Activated T-helper 1 cell treated with anti-CD3 and anti-CD28 coated beads, Interleukin-2, amount 50 U/mL, for 16 hours (primary cell): ENCODE measurements around the gene FAM210B.
"Not testable (repeated sequence)": the region's sequence is repeated elsewhere in the genome, so short reads cannot be mapped to it uniquely, and the experiment has no call there.

Experiments
- DNase-seq, 2 donors: peaks; one replicate each; pipeline ENCODE4 v3.0.0-alpha.2; 2020; ENCODE audit warnings: low read depth in 1 of 2, low spot score in 1 of 2

Gene FAM210B

GRCh38 chr20:56360133-56360907 lies 1.5 kb downstream of the FAM210B start:
- no peak for DNase-seq

DNA sequence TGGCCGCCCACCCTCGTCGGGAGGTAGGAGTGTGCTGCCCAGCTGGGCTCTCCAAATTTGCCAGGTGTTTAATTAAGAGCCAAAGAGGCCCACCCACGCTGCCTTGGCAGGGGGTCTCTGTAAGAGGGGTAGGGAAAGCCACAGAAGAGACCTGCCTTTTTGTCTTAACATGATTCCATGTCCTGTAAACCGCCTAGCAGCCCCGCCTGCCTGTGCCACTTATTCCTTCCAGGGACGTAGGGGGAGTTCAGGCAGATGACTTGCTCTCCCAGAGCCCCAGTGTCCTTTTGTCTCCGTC lies 2.1 kb downstream of the FAM210B start:
- no peak for DNase-seq

DNA sequence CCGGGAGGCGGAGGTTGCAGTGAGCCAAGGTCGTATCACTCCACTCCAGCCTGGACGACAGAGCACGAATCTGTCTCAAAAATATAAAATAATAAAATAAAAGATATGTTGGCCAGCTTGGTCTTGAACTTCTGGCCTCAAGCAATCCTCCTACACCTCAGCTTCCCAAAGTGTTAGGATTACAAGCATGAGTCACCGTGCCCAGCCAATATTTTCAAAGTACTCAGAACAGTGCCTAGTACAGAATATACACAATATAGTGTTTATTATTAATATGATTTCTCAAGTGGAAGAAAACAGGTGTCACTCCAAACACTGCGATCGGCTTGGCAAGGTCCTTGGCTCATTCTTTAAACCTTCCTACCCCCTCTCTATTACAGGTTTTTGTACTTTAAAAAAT lies 3.1 kb downstream of the FAM210B start:
- no peak for DNase-seq

DNA sequence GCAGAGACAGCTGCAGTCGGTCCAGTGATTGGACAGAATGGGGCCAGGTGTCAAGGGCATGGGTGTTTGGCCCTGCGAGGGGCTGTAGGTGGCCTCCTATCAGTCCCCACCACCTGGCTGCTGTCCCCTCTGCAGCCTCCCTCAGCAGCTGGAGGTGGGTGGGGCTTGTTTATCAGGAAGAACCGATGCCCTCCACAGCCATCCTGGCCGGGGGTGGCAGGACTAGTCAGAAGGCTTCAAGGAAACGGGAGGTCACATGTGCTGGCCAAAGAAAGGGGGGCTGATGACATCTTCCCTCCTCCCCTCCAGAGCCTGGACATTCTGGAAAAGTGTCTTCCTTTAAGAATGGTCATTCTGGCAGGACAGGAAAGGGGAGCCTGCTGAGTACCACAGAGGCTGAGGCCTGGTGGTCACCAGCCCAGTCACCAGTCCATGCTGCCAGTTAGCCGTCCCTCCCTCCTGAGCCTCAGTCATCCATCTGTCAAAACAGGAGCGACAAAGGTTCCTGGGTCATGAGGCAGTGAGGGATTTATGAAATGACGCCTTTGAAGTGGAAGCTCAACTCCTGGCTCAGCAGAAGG lies 4.1 kb downstream of the FAM210B start:
- no peak for DNase-seq

DNA sequence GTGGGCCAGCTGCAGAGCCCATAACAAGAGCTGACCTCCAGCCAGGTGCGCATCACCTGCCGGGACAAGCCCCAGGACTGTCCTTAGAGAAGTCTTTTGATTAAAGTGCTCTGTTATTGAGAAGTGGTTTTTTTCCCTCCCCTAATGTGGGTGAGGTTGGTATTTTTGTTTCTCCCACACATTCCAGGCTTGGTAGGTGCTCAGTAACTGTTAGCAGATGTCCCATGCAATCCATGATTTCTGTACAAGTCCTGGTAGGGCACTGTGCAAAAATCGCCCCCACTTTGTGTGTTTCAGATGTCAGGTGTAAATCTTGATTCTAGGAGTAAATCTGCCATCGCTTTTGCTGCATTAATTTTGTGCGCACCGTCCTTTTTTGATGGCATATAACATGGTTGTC lies 4.7 kb downstream of the FAM210B start:
- DNase-seq, result no peak

- DNase-seq, result no peak
Measured at GRCh38 chr20:56368351-56369134, 9.8 kb downstream of the FAM210B start.

GRCh38 chr20:56369179-56369578 lies 10.4 kb downstream of the FAM210B start:
- no peak for DNase-seq

- DNase-seq, result no peak
Measured at GRCh38 chr20:56371977-56372376, 13.2 kb downstream of the FAM210B start.

GRCh38 chr20:56372850-56373249 lies 14.1 kb downstream of the FAM210B start:
- DNase-seq, result no peak

DNA sequence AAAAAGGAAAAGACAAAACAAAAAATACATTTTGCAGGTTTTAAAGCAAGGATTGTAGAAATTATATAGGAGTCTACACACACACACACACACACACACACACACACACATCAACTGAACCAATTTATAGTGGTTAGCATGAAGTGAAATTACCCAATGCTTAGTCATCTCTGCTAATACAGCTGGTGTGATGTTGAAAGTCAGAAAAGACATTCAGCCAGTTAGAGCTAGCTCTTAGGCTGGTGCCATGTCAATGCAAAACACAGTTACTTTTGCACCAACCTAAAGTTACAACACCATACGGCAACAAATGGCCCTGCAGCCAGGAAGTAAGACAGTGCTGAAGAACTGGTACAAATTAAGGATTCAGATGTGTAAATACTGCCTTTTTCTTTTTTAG lies 15.2 kb downstream of the FAM210B start:
- DNase-seq, result no peak

- DNase-seq, result no peak
Measured at GRCh38 chr20:56376331-56376730, 17.6 kb downstream of the FAM210B start.

DNA sequence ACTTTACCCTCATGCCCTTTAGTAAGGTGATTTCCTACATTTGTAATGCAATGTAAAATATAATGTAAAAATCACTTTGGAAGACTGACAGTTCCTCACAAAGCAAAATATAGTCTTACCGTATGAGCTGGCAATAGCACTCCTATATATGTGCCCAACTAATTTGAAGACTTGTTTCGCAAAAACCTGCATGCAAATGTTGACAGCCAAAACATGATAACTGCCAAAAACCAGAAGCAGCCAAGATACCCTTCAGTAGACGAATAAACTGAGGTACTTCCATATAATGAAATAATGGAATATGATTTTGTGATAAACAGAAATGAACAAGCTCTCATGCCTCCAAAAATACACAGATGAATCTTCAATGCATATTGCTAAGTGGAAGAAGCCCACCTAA lies 19.6 kb downstream of the FAM210B start:
- DNase-seq, result no peak

DNA sequence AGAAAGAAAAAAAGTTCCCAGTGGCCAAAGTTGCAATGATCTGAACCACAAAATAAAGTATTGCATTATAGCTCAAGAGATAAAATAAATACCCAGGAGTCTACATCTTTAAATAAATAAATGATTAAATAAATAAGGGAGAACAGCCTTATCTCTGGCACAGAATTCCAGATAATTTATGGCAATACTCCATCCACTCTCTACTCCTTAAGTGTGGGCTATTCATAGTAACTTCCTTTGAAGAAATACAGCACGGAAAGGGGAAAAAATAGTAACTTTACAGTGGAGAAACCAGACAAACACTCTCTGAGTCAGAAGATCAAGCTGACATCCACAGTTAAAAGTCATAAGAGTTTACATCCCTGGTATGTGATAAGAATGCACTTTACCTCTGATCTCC lies 21.6 kb downstream of the FAM210B start:
- DNase-seq, result no peak

DNA sequence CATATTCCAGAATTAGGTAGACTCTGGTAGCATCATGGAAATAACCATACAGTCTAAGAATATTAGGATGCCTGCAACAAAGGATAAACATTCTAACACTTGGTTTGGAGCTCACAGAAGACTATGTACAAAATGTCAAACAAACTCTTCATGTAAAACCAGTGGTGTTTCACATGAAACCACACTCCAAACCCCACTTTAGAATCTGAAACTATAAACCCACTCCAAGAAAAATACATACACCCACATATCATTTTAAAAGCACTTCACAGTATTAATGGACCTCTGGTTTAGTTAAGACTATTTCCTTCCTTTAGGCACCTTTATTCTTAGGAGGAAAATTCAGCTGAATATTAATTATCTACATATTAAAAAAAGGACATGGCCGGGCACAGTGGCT lies 22.7 kb downstream of the FAM210B start:
- no peak for DNase-seq

- DNase-seq, result no peak
Measured at GRCh38 chr20:56382696-56383095, 23.9 kb downstream of the FAM210B start.

DNA sequence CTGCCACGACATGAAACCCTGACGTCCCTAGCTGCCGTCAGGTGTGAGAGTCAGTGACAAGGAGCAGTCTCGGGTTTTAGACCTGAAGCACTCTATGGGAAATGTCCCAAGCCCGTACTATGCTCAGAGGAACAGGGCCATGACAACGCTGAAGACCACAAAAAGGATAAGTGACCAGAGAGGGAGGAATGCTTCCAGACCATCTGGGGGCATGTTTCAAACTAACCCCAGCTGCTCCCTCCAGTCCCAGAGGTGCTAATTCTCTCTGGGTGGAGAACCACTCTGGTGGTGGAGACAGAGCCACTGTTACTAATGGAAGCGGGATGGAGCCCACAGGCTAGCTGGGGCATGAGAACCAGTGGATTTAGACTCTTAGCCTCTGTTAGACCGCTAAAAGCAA lies 24.6 kb downstream of the FAM210B start:
- no peak for DNase-seq

GRCh38 chr20:56385130-56385529 lies 26.4 kb downstream of the FAM210B start:
- DNase-seq, result no peak

GRCh38 chr20:56386219-56386618 lies 27.4 kb downstream of the FAM210B start:
- no peak for DNase-seq

DNA sequence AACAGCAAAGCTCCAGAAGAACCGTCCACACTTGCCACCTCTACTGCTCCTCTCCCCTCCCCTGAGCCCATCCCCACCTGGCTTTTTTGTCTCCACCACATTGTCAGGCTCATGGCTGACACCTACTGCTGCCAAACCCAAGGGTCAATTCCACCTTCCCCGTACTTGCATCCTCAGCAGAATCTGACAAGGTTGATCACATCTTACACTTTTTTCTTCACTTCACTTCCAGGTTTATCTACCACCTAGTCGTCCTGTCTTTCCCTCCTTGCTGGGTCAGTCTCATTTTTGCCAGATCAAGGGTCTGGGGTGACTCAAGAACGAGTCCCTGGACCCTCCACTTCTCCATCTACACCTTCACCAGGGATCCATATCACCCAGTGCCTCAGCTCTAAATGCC lies 30.1 kb downstream of the FAM210B start:
- DNase-seq, result no peak

GRCh38 chr20:56389807-56390206 lies 31.0 kb downstream of the FAM210B start:
- DNase-seq, result no peak

DNA sequence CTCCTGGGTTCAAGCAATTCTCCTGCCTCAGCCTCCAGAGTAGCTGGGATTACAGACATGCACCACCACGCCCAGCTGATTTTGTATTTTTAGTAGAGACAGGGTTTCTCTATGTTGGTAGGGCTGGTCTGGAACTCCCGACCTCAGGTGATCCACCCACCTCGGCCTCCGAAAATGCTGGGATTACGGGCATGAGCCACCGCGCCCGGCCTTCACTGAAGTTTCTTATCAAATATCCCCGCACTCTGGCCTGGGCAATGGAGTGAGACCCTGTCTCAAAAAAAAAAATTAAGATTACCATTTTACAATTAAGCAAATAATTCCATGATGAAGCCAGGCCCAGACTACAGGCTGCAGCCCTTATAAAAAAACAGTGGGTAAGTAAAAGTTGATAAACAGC lies 31.6 kb downstream of the FAM210B start:
- DNase-seq, result not testable (repeated sequence)

- DNase-seq, result no peak
Measured at GRCh38 chr20:56391037-56391436, 32.3 kb downstream of the FAM210B start.
